ENCODE measurements around the gene AGAP1. TPM values are rescaled to one million over a fixed set of nuclear protein-coding genes. Genes with fewer than 3 reads are reported as not detected.

AGAP1 gene
- total RNA-seq, 3 donors from 2014 or later (not counting 1 experiment from before 2014, with no cell fraction given) = 42.0 to 56.4 (median 45.7) TPM

GRCh38 chr2:235966396-235966795 is 472.6 kb downstream of the AGAP1 start:
- H3K36me3 Mint-ChIP-seq = peaks cover 7% of the 10 kb centered on the region
- no peaks in the 10 kb centered on the region for H3K9me3 ChIP-seq (ENCODE audit: control insufficient read depth, insufficient read depth, low read length)
- H3K36me3 ChIP-seq (ENCODE audit: control insufficient read depth, insufficient read depth, low read length) = no peaks in the 10 kb centered on the region
- no peak overlapping the region for H3K27ac ChIP-seq (ENCODE audit: low read length)
- no peaks in the 10 kb centered on the region for H3K27me3 ChIP-seq (ENCODE audit: control insufficient read depth, insufficient read depth, low read length)
- 79% methylated on average over 6 of the region's 6 CpGs for WGBS (ENCODE audit: insufficient coverage)
- no peaks in the 10 kb centered on the region for H3K9me3 Mint-ChIP-seq
- no peak overlapping the region for H3K4me3 Mint-ChIP-seq
- DNase-seq (no peak), ATAC-seq (no peak)
- H3K4me3 ChIP-seq (ENCODE audit: low read length) = no peak overlapping the region
- TF ChIP-seq CTCF (IDR thresholded peaks at IDR 0.05) = no peak
- intact Hi-C loops (cut with micrococcal nuclease) = no loop called here
- H3K4me1 ChIP-seq (ENCODE audit: control insufficient read depth, insufficient read depth, low read length) = no peaks in the 10 kb centered on the region
- H3K27me3 Mint-ChIP-seq (ENCODE audit: low read depth in 2 of 2) = no peaks in the 10 kb centered on the region
- H3K4me1 Mint-ChIP-seq = peaks cover 0 to 9% of the 10 kb centered on the region in 2 donors
- no peak overlapping the region for H3K27ac Mint-ChIP-seq

DNA sequence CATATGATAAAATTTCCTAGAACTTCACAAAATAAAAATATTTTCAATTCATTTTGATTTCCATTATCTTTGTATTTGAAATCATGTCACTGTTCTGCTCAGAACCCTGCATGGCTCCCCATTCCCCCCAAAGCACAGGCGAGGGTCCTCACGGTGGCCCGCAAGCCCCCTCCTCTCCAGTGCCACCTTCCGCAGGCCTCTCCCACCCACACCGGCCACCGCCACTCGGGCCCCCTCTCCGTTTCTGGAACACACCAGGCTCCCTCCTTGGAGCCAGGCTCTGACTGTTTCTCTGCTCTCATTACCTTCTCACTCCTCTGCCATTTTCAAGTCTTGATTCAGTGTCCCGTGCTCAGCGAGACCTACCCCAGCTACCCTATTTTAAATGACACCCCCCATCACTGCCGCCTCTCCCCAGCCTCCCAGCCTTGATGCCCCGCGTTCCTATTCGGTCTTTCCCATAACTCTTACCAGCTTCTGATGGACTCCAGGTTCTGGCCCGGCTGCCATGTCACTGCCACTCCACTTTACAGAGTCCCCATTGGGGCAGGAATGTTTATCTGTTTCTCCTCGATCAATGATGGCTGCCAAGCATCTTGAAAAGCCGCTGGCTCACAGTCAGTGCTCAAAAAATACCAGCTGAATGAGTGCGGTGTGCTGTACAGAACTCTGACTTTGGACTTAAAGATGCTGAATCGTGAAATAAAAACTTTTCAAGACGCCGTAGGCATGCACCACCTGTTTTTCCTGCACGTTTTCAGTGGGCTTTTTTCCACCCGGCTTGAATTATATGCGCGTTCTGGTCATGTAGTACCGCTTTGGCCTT is 473.3 kb downstream of the AGAP1 start:
- ATAC-seq (no peak), DNase-seq (no peak)
- intact Hi-C loops (cut with micrococcal nuclease) = no loop called here
- Histone ChIP-seq H3K36me3 (ENCODE audit: control insufficient read depth, insufficient read depth, low read length) (no peaks in the 10 kb centered on the region), H3K27me3 (ENCODE audit: control insufficient read depth, insufficient read depth, low read length) (no peaks in the 10 kb centered on the region), H3K4me3 (ENCODE audit: low read length) (no peak overlapping the region), H3K4me1 (ENCODE audit: control insufficient read depth, insufficient read depth, low read length) (no peaks in the 10 kb centered on the region), H3K27ac (ENCODE audit: low read length) (no peak overlapping the region), H3K9me3 (ENCODE audit: control insufficient read depth, insufficient read depth, low read length) (no peaks in the 10 kb centered on the region)
- H3K27ac Mint-ChIP-seq = no peak overlapping the region
- H3K36me3 Mint-ChIP-seq = peaks cover 7% of the 10 kb centered on the region
- H3K27me3 Mint-ChIP-seq (ENCODE audit: low read depth in 2 of 2) = no peaks in the 10 kb centered on the region
- WGBS (ENCODE audit: insufficient coverage) = 91% methylated on average over 26 of the region's 26 CpGs
- no peak overlapping the region for H3K4me3 Mint-ChIP-seq
- H3K4me1 Mint-ChIP-seq = peaks cover 0 to 9% of the 10 kb centered on the region in 2 donors
- no peak for TF ChIP-seq CTCF (IDR thresholded peaks at IDR 0.05)
- H3K9me3 Mint-ChIP-seq = no peaks in the 10 kb centered on the region

GRCh38 chr2:235968155-235968554 is 474.3 kb downstream of the AGAP1 start:
- no peak for TF ChIP-seq CTCF (IDR thresholded peaks at IDR 0.05)
- intact Hi-C loops (cut with micrococcal nuclease) = no loop called here
- Histone ChIP-seq H3K27me3 (ENCODE audit: control insufficient read depth, insufficient read depth, low read length) (no peaks in the 10 kb centered on the region), H3K9me3 (ENCODE audit: control insufficient read depth, insufficient read depth, low read length) (no peaks in the 10 kb centered on the region), H3K36me3 (ENCODE audit: control insufficient read depth, insufficient read depth, low read length) (no peaks in the 10 kb centered on the region), H3K4me1 (ENCODE audit: control insufficient read depth, insufficient read depth, low read length) (no peaks in the 10 kb centered on the region), H3K4me3 (ENCODE audit: low read length) (no peak overlapping the region), H3K27ac (ENCODE audit: low read length) (no peak overlapping the region)
- no peak overlapping the region for H3K27ac Mint-ChIP-seq
- WGBS (ENCODE audit: insufficient coverage) = 89% methylated on average over 8 of the region's 8 CpGs
- peaks cover 7% of the 10 kb centered on the region for H3K36me3 Mint-ChIP-seq
- no peak overlapping the region for H3K4me3 Mint-ChIP-seq
- DNase-seq (no peak), ATAC-seq (no peak)
- H3K9me3 Mint-ChIP-seq = no peaks in the 10 kb centered on the region
- peaks cover 0 to 9% of the 10 kb centered on the region in 2 donors for H3K4me1 Mint-ChIP-seq
- no peaks in the 10 kb centered on the region for H3K27me3 Mint-ChIP-seq (ENCODE audit: low read depth in 2 of 2)

Data from natural killer cell (primary cell).